HG03045 (cell line): ENCODE data around the gene UTS2B.
A peak's percentile ranks its signal among the peaks of the same experiment; 100 is the strongest.
"Not testable (repeated sequence)": the region's sequence is repeated elsewhere in the genome, so short reads cannot be mapped to it uniquely, and the experiment has no call there.

Experiments
- ATAC-seq: cut with Tn5 transposase; IDR thresholded peaks from one replicate; pipeline ENCODE4 v1.9.1; 2021; ENCODE audit warnings: mild to moderate bottlenecking, moderate library complexity; ENCODE audit not compliant: unreplicated experiment

Gene UTS2B

GRCh38 chr3:191283400-191283799 is 46.9 kb downstream of the UTS2B start:
- no peak for ATAC-seq

GRCh38 chr3:191282251-191283185 is 47.8 kb downstream of the UTS2B start:
- ATAC-seq, result no peak

- ATAC-seq, result no peak
Observed at GRCh38 chr3:191280882-191281281, 49.4 kb downstream of the UTS2B start.

GRCh38 chr3:191280111-191280510 is 50.2 kb downstream of the UTS2B start:
- ATAC-seq, result no peak

GRCh38 chr3:191275751-191276150 is 54.6 kb downstream of the UTS2B start:
- no peak for ATAC-seq

GRCh38 chr3:191275244-191275643 is 55.1 kb downstream of the UTS2B start:
- not testable (repeated sequence) for ATAC-seq

GRCh38 chr3:191269289-191270085 is 60.8 kb downstream of the UTS2B start:
- peak; percentile 86 for ATAC-seq

GRCh38 chr3:191268737-191269136 is 61.6 kb downstream of the UTS2B start:
- ATAC-seq, result no peak

- ATAC-seq, result no peak
Observed at GRCh38 chr3:191263850-191264249, 66.5 kb downstream of the UTS2B start.

- ATAC-seq, result peak; percentile 84
Observed at GRCh38 chr3:191263365-191263764, 67.0 kb downstream of the UTS2B start.

GRCh38 chr3:191262650-191263049 is 67.7 kb downstream of the UTS2B start:
- no peak for ATAC-seq

- no peak for ATAC-seq
Observed at GRCh38 chr3:191261304-191261638, 69.1 kb downstream of the UTS2B start.

GRCh38 chr3:191260431-191261303 is 69.7 kb downstream of the UTS2B start:
- no peak for ATAC-seq

- no peak for ATAC-seq
Observed at GRCh38 chr3:191259486-191259885, 70.8 kb downstream of the UTS2B start.

- ATAC-seq, result no peak
Observed at GRCh38 chr3:191257286-191257685, 73.0 kb downstream of the UTS2B start.

GRCh38 chr3:191256405-191256804 is 73.9 kb downstream of the UTS2B start:
- no peak for ATAC-seq

- no peak for ATAC-seq
Observed at GRCh38 chr3:191255156-191255555, 75.2 kb downstream of the UTS2B start.

GRCh38 chr3:191254098-191254873 is 76.0 kb downstream of the UTS2B start:
- no peak for ATAC-seq

- ATAC-seq, result peak; percentile 41
Observed at GRCh38 chr3:191253089-191253799, 77.1 kb downstream of the UTS2B start.

GRCh38 chr3:191246630-191247029 is 83.7 kb downstream of the UTS2B start:
- no peak for ATAC-seq
